GM19468 (cell line): ENCODE data around the gene CD300LG.
"Not testable (repeated sequence)": the region's sequence is repeated elsewhere in the genome, so short reads cannot be mapped to it uniquely, and the experiment has no call there.

ENCODE experiments used
- ATAC-seq: cut with Tn5 transposase; IDR thresholded peaks from one replicate; pipeline ENCODE4 v1.9.1; 2021; ENCODE audit warnings: mild to moderate bottlenecking, moderate library complexity, moderate number of reproducible peaks; ENCODE audit not compliant: unreplicated experiment; ENCODE audit errors: extremely low read depth

The CD300LG gene

DNA sequence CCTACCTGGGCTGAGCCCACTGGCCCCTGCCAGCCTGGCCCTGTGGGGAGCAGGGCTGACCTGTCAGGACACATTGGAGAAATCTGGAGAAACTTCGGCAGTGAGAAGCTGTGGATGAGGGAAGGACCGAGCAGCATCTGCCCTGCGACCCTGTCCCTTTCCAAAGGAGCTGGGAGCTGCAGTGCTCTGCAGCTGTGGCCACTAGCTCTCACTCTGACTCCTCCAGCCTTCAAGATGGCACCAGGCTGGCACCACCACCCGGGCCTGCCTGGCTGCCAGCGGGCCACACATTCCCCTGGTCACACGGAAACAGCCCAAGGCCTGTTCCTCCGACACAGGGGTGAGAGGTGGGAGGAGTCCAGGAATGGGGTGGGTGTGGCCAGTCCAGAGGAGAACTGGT lies 30.1 kb downstream of the CD300LG start:
- no peak for ATAC-seq

DNA sequence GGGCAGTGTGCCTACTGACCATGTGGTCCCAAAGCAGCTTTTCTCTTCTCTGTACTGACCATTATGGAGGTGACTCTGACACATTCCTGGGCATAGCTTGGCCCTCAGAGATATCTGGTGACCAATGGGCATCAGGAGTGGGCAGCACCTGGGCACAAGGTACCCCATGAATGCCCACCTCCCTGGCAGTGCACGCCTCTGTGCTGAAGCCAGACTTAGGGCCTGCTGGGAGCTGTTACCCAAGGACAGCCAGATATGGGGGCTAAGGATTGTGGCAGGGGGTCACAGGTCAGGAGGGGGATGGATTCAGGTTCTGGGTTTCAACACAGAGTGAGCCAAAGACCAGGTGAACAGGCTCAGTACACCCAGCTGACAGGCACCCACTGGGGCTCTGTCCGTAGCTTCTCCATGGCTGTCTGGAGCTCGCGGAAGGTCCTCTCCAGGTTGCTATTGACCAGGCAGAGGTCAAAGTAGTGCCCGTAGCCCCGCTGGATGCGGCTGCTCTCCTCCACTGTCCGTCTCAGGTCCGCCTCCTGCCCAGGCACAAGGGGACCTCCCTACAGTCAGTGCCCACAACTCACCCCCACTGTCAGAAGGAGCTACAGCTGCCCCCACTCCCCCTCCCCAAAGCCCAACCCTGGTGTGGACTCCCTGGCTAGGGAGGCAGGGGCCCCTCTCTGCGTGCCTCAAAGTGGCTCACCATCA lies 30.6 kb downstream of the CD300LG start:
- no peak for ATAC-seq

DNA sequence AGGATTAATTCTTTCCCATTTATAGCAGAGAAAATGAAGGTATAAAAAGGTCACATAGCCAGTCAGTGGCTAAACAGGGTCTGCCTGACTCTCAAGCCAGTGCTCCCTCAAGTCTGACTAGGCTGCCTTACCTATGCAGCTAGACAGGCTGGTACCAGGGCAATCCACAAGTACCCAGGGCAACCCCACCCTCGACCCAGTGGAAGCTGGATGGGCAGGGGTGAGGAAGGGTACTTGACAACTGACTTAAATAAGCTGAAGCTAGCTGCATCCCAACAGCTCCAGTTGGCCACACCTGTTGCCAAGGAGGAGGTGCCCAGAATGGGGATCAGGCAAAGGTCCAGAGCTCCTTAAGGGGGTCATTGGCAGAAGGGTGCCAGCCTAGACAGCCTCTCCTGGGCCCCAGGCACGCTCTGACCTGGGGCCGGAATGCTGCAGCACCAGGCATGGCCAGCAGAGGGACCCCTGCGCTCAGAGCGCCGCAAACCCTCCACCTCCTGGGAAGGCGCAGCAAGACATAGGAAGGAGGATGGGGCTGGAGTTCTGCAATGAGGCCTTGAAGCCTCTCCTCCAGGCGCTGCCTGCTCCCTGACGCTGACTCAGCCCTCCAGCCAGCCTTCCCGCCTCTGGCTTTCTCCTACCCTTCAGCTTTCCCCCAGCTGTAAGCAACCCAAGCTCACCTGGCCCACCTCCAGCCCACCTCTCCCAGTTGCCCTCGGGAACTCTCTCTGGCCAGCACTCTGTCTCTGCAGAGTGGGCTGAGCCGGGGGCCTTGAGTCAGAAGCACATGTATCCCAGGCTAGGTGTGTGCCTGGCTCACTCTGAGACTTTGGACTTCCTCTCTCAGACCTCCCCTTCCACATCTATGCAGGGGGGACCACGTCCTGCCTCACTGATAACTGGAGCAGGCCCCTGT lies 31.5 kb downstream of the CD300LG start:
- ATAC-seq: no peak

DNA sequence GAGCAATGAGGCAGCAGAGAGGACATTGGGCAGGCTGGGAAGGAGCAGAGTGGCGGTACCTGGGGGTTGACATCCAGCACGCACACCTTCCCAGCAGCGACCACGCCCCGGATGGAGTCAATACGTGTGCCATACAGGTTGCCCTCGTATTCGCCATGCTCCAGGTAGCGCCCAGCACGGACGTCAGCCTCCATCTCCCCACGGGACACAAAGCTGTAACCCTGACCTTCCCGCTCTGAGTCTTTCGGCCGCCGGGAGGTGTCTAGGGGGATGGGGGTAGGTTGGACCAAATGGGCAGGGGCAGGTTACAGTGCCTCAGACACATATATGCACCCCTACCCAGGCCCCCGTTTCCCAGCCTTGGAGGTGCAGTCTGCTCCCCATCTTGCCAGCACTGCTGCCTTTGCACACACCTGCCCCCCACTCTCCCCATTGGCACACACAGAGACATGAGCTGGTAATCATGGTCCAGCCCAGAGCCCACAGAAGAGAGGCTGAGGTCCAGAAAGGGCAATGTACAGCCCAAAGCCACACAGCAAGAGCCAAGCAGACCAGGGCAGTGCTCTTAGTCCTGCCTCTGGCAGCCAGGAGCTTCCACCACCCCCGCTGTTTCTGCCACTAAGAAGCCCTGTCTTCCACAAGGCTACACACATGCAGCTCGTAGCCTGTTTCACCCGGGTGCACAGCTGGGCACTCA lies 32.9 kb downstream of the CD300LG start:
- ATAC-seq: no peak

DNA sequence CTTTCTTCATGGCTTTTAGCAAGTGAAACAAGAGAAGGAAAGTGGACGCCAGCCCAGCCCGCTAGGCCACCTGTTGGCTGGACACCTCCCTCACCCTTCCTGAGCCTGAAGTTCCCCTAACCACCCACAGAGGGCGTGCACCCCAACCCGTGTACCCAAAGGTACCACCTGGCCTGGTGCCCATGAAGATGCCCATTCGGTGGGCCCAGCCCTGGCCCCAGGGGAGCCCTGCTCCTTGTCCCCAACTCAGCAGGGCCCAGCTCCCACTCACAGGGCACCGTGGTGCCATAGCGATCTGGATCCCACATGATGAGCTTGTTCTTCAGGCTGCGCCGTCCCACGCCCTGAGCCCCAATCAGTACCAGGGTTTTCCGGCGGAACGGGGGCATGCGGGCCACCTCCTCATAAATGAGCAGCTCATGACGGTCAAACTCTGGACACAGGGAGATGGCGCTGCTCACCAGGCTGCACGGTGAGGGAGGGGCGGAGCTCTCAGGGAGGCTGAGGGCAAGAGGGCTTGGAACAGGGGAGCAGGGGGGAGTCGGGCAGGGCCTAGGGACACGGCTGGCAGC lies 33.5 kb downstream of the CD300LG start:
- ATAC-seq: no peak

DNA sequence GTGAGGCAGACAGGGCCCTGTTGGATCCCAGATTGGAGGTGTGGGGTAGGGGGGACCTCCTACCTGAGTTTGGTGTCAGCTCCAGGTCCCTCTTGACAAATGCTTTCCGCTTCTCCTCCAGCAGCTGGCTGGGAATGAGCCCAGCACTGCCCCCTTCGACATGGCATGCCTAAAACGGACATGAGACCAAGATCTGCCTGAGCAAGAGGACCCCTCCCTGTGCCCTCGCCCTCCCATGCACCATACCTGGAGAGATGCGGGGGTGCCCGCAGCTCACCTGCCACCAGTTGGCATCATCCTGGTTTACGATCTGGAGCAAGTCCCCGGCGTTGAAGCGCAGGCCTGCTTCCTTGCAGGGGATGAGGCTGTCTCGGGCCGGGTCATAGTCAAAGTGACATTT lies 34.2 kb downstream of the CD300LG start:
- ATAC-seq: no peak

DNA sequence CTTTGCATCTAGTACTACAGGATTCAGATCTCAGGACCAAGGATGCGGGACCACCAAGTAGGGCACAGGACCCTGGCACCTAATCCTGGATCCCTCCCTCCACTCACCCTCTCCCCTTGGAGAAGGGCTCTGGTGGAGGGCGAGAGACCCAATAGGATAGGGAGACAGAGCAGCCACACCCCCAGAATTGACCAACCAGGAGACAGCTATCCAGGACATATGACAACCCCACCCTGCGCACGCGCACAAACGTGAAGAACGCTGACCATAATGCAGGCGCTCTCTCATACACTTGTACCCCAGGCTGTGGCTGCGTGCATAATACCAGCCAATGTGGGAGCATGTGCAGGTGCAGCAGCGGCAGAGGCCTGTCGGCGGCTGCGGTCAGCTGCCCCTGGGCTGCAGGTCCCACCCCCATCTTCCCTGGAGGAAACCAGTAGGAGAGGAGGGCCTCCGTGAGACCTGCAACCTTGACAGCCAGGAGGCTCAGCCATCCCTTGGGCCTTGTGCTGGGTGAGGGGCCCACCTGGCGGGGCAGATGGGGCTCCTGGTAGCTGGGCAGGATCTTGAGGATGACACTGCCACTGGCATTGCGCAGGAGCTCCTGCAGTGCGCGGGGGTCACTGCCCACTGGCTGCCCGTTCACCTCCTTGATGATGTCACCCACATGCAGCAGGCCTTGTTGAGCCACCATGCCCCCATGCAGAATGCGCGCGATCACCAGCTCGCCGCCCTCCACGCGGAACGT lies 35.0 kb downstream of the CD300LG start:
- no peak for ATAC-seq

DNA sequence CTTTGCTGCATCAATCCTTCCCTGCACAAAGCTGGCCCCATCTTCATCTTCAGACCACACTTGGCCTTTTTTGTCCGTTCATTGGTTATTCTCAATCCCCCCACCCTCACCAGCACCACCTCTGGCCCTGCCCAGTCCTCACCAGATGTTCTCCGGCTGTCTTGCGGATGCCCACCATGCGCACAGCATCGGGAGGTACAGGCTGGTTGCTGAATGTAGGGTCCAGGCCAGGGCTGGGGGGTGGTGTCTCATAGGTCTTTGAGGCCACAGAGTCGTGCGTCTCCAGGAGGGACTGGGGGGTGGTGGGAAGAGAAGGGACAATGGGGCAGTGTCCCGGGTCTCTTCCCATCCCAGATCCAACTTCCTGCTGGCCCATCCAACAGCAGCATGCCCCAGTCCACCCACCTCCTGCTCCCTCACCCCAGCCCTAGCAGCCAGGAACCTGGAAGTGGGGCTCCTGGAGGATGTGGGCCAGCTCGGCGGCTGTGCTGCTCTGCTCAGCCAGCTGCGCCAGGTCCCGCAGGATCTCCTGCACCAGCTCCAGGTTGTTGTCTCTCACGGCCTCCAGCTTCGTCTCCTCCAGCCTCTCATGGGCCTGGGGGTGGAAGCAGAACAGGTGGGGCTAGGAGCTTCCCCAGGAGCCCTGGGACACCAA lies 35.9 kb downstream of the CD300LG start:
- no peak for ATAC-seq

DNA sequence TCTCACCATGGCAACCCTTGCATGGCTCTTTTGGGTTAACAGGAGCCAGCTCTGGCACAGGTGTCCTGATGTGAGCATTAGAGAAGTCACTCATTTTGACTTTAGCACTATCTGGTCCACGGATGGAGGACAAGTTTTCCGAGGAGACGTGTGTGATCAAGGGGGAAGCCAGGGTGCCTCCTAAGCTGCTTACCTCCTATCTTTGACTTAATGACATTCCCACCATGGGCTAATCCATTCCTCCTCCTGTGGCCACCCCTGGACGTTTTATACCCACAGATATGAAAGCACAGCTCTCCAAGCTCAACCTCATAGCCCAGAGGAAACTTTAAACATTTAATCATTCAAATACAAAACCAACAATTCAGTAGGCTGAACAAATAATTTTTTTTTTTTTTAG lies 41.6 kb downstream of the CD300LG start:
- no peak for ATAC-seq

DNA sequence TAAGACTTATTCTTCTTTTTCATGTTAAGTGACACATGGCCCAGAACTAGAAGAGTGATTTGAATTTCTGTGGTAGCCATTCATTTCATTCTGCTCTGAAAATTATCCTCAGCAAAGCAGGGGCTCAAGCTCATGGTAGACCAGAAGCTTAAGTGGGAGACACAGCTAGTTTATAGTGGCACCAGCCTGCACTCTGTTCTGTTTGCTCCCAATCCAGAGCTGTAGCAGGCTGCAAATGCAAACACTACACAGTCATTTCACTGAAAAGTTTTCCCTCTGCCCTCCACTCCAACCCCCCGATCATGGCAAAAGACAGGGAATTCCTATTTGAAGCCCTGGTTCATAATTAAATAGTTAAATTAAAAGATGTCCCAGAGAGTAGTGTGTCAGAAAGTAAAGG lies 43.3 kb downstream of the CD300LG start:
- ATAC-seq: no peak

DNA sequence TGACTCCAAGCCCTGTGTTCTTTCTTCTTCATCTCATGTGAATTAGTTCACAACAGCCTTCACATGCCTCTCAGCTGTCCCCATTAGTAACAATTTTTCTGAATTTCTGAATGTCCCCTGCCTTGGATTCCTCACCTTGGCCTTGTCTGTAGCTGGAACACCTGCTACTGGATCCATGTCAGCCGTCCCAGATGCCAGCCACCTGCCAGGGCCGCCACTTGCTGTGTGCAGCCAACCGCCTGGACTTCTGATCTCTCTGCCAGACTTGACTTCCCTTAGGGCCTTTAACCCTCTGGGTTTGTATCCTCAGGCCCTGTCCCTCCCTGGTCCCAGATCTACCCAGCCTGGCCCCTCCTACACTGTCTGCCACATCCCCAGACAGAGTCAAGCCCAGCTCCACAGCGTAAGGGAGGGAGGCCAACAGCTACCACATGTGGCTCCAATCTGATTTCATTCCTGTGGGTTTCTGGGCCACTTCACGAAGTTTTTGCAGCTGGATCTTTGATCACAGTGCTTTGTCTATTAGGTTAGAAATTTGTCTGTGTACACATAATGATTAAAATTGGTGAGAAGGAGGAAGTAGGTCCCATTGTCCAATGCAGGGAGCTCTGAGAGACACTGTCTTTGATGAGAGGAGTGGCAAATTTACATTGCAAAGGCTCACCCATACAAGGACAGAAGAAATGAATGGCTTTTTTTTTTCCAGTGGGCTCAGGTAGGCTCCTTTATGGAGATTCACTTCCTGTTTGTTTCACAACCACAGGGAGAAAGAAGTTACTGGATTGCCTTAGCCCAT lies 45.1 kb downstream of the CD300LG start:
- ATAC-seq: no peak

DNA sequence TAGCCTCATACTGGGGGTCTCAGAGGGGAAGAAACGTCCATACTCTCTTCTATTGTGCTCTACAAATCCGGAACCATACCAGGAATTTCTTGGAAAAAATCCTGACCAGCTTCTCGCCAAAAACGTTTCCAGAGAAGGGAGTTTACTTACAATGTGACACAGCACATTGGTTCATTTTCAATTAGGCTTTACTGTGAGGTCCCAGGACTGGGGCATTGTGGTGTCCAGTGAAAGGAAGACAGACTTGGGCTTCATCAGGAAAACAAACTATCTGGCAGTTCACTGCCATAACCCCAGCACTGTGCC lies 45.6 kb downstream of the CD300LG start:
- no peak for ATAC-seq

DNA sequence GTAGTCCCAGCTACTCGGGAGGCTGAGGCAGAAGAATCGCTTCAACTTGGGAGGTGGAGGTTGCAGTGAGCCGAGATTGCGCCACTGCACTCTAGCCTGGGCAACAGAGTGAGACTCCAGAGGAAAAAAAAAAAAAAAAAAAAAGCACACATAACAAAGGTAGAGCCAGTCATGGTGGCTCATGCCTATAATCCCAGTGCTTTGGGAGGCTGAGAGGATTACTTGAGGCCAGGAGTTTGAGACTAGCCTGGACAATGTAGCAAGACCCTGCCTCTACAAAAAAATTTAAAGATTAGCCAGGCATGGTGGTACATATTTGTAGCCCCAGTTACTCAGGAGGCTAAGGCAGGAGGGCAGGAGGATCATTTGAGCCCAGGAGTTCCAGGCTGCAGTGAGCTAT lies 47.5 kb downstream of the CD300LG start:
- not testable (repeated sequence) for ATAC-seq

DNA sequence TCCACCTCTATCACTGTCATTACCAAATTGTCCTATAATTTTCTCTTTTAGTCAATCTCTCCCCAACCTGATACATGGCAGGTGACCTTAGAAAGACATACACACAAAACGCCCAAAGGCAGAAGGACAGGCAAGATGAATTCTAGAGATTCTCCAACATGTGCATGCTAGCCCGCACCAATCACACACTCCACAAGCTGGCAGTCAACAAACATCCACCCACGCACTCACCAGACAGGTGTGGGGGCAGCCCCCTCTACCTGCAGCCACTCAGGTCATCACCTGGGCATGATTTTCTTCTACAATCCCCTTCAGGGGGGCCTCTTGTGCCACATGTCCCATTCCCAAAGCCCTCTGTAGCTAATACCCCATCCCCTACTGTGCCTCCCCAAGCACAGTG lies 50.9 kb downstream of the CD300LG start:
- no peak for ATAC-seq

DNA sequence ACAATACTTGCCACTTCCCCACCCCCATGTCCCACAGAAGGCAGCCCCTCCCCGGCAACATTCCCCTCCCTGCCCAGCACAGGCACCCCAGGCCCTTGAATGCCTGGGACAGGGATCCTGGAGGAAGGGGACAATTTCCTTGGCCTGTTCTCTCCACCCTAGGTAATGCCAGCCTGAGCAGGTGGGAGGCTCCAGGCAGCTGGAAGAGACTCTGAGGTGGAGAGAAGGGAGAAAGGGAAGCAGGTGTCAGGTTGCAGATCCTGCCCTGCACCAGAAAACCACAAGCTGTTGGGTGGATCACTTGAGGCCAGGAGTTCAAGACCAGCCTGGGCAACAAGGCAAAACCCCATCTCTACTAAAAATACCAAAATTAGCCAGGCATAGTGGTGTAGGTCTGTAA lies 51.5 kb downstream of the CD300LG start:
- no peak for ATAC-seq

DNA sequence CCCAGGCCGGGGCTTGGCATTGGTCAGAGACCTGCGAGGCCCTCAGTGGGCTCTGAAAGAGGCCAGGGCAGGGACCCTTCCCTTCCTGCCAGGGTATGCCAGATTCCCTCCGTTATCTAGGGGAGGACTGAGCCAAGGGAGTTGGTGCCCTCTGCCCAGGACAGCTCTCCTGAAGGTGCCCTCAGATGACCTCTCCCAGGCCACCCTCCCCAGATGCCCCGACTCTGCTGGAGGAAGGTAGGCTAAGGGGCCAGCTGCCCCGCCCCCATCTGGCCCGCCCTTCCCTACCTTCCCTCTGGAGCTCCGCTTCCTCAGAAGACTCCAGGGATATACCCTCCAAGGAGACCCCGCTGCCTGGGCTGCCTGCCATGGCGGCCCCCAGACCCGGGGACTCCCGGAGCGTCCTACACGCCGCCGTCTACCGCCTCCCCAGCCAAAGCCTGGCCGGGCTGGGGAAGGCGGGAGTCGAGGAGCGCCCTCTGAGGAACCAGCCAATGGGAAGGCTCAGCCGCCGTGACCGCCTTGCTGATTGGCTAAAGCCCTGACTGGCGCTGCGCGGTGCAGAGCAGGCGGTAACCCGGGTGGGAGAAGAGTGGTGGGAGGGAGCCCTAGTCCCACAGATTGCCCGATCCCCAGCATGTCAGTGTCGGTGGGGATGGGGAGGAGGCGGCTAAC lies 53.3 kb downstream of the CD300LG start:
- ATAC-seq: no peak

DNA sequence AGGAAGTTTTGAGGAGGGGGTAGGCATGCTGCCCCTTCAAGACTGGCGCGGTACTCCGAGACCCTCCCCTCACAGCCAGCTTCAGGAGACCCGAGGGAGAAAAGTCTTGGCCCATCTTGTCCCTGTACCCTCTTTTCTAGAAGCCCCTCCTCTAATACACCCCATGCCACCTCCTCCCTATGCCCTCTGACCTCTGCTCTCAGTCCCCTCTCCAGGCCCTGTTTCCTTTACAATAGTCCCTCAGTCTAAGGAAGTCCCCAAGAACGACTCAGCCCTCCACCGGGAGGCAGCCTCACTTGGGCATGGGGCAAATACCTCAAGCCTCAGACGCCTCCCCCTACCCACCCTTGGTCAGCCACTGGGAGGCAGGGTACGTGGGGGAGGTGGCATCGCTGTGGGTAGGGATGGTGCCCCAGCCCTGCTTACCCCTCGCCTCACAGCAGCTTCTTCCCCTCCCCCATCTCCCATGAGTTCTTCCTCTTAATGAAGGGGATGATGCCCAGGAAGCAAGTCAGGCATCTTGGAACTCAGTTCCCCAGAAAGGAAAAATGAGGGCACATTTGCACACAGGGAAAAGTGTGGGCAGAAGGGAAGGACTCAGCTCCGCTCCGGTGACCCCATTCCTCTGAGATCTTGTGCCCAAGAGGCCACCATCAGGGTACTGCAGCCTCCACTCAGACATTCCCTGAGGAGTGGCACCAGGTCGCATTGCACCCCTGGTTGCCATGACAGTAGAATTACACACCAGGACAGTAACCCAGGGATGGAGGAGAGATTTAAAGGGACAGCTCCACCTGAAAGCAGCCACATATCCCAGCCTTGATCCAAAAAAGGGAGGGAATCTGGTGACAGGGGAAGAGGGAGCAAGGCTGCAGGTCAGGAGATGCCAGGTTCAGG lies 54.1 kb downstream of the CD300LG start:
- ATAC-seq: no peak
